HG03354 (cell line): ENCODE data around the gene SRY.
"Not testable (repeated sequence)": the region's sequence is repeated elsewhere in the genome, so short reads cannot be mapped to it uniquely, and the experiment has no call there.

ENCODE experiments used
- ATAC-seq: cut with Tn5 transposase; IDR thresholded peaks from one replicate; pipeline ENCODE4 v1.9.1; 2021; ENCODE audit warnings: mild to moderate bottlenecking; ENCODE audit not compliant: unreplicated experiment, poor library complexity, severe bottlenecking

SRY gene

DNA sequence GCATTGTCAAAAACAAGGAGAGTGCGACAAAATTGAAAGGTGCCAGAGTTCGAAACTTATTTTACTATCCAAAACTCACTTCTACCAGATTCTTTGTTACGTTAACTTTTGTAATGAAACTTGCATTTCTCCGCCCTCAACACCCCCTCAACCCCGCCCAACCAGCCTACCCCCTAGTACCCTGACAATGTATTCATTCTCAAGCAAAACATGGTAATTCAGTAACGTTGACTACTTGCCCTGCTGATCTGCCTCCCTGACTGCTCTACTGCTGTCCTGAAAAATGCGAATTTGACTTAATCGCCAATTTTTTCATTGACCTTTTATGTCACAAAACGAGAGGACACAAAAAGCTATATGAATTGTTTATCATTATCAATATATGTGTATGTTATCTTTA lies at the start of gene SRY:
SRY (minus strand) TSS at position 83 of the 400 bp plus-strand sequence; CDS start at position 4, 79 bp downstream.
- no peak for ATAC-seq

DNA sequence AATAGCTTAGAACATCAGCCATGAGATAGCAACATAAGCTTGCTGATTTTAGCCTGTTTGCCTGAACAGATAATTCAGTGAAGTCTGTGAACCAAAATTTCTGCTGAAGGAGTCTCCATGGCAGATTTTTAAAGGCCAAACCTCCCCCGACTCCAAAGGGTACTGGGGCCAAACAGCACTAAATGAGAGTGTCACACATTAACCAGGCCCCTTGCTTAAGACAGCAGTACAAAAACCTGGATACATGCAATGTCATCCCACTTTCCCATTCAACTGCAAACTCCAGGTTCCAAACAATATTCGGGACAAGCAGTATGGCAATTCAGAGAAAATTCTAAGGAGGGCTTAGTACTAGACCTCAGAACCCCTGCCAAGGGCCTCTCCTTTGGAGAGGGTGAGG lies 49.6 kb upstream of the SRY start:
- no peak for ATAC-seq

DNA sequence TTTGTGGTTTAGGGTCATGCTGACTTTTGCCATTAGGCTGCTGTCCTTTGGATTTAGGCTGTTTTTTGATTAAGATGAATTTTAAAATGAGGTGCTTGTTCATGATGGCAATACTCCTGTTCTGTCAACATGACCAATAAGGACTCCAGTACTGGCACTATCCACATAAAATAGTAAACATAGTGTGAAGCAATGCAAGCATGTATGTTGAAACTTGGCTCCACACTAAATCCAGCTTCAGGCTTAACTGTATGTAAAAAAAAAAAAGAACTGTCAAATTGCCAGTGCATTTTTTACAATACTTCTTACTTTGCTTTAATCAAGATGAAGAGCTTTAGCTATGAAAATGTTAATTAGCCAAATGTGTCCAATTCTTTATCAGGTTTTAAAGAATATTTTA lies 47.7 kb upstream of the SRY start:
- no peak for ATAC-seq

DNA sequence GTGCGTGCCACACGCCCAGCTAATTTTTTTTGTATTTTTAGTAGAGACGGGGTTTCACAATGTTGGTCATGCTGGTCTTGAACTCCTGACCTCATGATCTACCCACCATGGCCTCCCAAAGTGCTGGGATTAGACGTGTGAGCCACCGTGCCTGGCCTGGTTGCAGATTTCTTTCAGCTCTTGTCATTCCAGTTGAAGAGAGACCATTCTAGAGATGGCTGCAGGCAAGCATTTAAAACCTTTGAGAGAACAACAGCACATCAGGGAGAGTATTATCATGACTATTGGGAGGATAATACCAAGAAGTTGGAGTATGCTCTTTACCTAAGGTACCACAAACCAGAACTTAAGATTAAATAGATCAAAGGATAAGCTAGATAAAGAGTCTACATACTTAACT lies 41.0 kb upstream of the SRY start:
- no peak for ATAC-seq

DNA sequence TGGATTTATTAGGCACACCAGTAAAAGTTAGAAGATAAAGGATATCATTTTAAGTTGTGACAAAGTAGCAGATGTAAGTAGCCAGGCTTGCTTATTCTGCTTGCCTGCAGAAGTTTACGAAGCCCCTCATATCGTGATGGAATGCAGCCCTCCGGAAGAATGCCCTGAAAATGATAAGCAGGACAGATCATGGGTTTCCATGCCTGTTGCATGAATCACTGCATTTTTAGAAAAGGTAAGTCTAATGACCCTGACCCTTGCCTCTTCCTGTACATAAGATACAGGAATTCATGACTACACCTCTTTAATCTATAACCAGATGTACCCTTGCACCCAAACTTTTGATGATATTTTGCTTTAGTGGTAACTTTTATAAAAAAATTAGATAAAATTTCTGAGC lies 37.0 kb upstream of the SRY start:
- no peak for ATAC-seq

DNA sequence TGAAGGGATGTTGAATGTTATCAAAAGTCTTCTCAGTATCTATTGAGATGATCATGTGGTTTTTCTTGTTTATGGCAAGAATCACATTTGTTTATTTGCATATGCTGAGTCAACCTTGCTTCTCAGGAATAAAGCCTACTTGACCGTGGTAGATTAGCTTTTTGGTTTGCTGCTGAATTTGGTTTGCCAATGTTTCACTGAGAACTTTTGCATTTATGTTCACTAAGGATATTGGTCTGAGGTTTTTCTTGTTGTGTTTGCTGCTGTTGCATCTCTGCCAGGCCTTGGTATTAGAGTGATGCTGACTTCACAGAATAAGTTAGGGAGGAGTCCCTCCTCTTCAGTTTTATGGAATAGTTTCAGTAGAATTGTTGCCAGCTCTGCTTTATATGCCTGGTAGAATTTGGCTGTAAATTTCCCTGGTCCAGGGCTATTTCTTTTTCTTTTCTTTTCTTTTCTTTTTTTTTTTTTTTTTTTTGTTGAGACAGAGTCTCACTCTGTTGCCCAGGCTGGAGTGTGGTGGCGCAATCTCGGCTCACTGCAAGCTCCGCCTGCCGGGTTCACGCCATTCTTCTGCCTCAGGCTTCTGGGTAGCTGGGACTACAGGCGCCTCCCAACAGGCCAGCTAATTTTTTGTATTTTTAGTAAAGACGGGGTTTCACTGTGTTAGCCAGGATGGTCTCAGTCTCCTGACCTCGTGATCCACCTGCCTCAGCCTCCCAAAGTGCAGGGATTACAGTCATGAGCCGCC lies 29.8 kb upstream of the SRY start:
- not testable (repeated sequence) for ATAC-seq

DNA sequence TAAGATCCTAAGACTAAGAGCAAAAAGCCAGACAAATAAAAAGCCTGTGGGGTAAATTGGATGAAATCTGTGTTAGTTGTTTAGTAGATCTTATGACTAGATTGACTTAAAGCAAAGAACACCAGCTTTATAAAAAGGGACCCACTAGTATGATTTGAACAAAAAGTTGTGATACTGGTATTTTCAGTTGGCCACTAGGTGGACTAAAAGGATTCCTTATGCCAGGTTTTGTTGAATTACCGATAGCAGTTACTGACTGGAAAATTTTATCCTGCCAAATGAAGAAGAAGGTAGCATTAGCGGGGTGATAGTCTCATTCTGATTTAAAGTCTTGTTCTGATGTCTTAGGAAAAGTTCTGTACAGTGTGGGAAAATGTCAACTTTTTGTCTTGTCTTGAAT lies 12.8 kb upstream of the SRY start:
- no peak for ATAC-seq

DNA sequence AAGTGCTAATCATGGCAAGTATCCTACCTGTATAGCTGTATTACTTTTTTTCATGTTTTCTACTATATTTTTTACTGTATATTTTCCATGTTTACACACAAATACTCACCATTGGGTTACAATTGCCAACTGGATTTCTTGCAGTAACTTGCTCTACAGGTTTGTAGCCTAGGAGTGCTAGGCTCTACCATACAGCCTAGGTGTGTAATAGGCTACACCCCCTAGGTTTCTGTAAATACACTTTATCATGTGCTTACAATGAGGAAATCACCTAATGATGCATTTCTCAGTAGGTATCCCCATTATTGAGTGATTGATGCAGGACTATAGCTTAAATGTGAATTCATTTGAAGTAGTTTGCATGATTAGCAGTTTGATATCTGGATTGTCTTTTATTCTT lies 10.5 kb upstream of the SRY start:
- no peak for ATAC-seq

DNA sequence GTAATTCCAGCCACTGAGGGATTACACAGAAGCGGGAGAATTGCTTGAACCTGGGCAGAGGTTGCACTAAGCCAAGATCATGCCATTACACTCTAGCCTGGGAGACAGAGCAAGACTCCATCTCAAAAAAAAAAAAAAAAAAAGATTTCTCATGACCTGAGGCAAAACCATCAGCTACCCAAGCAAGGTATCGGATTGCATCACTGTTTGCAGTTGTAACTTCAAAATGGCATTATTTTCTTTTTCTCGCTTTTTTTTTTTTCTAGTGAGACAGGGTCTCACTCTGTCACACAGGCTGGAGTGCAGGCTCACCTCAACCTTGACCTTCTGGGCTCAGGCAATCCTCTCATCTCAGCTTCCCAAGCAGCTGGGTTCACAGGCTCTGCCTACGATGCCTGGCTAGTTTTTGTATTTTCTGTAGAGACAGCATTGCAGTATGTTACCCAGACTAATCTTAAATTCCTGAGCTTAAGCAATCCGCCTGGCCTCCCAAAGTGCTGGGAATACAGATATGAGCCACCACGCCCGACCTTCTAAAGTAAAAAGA lies 9.6 kb upstream of the SRY start:
- ATAC-seq: no peak

DNA sequence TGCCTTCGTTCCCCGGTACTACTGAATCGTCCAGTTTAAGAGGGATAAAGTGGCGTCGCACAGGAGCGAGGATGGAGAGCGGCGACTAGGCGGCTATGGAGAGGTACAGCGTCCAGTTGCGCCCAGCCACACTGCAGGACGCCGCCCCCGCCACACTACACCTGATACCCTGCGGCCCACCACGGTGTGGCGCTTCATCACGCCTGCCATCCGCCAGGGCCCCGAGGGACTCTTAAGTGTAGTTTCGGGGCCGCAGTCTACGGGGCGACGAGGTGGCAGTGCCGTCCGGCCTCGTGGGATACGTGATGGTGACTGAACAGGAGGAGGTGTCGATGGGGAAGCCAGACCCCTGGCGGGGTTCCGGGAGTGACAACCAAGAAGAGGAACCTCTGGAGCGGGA lies 2.3 kb upstream of the SRY start:
- no peak for ATAC-seq

DNA sequence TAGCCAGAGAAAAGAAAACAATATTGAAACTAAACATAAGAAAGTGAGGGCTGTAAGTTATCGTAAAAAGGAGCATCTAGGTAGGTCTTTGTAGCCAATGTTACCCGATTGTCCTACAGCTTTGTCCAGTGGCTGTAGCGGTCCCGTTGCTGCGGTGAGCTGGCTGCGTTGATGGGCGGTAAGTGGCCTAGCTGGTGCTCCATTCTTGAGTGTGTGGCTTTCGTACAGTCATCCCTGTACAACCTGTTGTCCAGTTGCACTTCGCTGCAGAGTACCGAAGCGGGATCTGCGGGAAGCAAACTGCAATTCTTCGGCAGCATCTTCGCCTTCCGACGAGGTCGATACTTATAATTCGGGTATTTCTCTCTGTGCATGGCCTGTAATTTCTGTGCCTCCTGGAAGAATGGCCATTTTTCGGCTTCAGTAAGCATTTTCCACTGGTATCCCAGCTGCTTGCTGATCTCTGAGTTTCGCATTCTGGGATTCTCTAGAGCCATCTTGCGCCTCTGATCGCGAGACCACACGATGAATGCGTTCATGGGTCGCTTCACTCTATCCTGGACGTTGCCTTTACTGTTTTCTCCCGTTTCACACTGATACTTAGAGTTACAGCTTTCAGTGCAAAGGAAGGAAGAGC lies 488 bp downstream of the SRY start:
- no peak for ATAC-seq
